Tibial nerve (tissue), 4 donors: ENCODE data around the gene TRPC3.

Experiments used
- CTCF ChIP-seq, 5 experiments: fragments of 200-600 bp in 3 of 5; fragments of 450-650 bp in 2 of 5; sonication (generic) in 3 of 5; IDR thresholded peaks; one replicate each; pipeline ENCODE4 v1.5.1; 2016 to 2019; ENCODE audit warnings: antibody characterized with exemption in 5 of 5, mild to moderate bottlenecking in 3 of 5, moderate library complexity in 2 of 5
- EP300 ChIP-seq, 2 donors: sonication (generic); formaldehyde crosslinking; IDR thresholded peaks; one replicate each; pipeline ENCODE4 v1.6.1; 2017; ENCODE audit warnings: antibody characterized with exemption in 2 of 2, mild to moderate bottlenecking in 1 of 2
- POLR2A ChIP-seq, 2 donors: fragments of 450-650 bp; IDR thresholded peaks; one replicate each; pipeline ENCODE4 v1.6.1; 2017; ENCODE audit warnings: antibody characterized with exemption in 2 of 2, mild to moderate bottlenecking in 2 of 2, moderate library complexity in 2 of 2

- no peak for TF ChIP-seq CTCF (IDR thresholded peaks at IDR 0.05)
- no peak for TF ChIP-seq EP300 (IDR thresholded peaks at IDR 0.05)
- no peak for TF ChIP-seq POLR2A (IDR thresholded peaks at IDR 0.05)
Measured at GRCh38 chr4:121991968-121992367, 40.1 kb upstream of the TRPC3 start.
